Measurements from ENCODE around the gene MGAT1. TPM values are rescaled to one million over a fixed set of nuclear protein-coding genes. Genes with fewer than 3 reads are reported as not detected.

The MGAT1 gene
- total and polyA plus RNA-seq, 2 of the 8 experiments (the other 6 are each of a cell fraction or from before 2014, with no cell fraction given): 66.8 to 77.0 TPM

DNA sequence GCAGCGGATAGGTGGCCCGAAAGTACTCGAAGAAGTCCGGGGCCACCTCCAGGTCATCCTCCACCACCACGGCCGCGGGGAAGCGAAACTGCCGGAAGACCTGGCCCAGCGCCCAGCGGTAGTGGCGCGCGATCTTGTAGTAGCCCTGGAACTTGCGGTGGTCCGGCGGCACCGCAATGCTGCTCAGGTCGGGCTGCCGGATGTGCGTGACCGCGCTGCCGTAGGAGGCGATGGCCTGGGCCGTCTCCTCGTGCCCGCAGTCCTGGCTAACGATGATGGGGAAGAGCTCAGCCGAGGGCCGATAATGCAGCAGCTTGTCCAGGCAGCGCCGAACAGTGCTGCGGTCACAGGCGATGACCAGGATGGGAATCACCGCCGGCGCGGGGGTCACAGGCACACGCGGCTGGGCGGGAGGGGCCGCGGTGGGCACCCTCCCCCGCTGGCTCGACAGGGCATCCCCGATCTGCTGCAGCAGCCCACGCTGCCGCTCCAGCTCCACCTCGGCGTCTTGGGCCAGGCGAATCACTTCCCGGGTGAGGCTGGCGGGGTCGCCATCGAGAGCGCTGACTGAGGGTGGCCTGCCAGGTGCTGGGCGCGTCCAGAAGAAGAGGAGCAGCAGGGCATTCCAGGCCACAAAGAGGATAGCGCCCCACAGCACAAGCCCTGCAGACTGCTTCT lies 10.2 kb downstream of the MGAT1 start:
- H3K79me2 ChIP-seq (ENCODE audit: control insufficient read depth in 1 of 2, insufficient read depth in 2 of 2, low read length in 2 of 2): peaks cover 1 to 48% of the 10 kb centered on the region in 2 experiments; a peak in 3 of 4 replicates
- H3K18ac ChIP-seq (ENCODE audit: extremely low read depth, low read length): no peak overlapping the region
- H3K79me1 ChIP-seq (ENCODE audit: low read depth, low read length): peaks cover 23% of the 10 kb centered on the region
- H2BK20ac ChIP-seq (ENCODE audit: low read length): no peak overlapping the region
- no peak overlapping the region for H2BK15ac ChIP-seq (ENCODE audit: low read length)
- no peak overlapping the region for H3K4ac ChIP-seq (replicated peaks; ENCODE audit: insufficient read length, low read depth, low read length)
- no peak overlapping the region for H3K9ac ChIP-seq (replicated peaks in 1 of 4; ENCODE audit: extremely low read depth in 1 of 4, low read depth in 3 of 4, low read length in 3 of 4)
- H3K4me1 ChIP-seq (replicated peaks in 1 of 4; ENCODE audit: control insufficient read depth in 3 of 4, insufficient read depth in 4 of 4, low read length in 3 of 4): peaks cover 0 to 10% (median 6%) of the 10 kb centered on the region in 4 experiments; a peak in 6 of 7 replicates
- no peak overlapping the region for H3K4me3 ChIP-seq (ENCODE audit: extremely low read depth in 1 of 4, insufficient read depth in 2 of 4, low read depth in 3 of 4, low read length in 4 of 4)
- no peaks in the 10 kb centered on the region for H3K23me2 ChIP-seq (ENCODE audit: low read depth, low read length)
- WGBS, 2 experiments (ENCODE audit: extremely low coverage in 1 of 2, insufficient coverage in 1 of 2, insufficient read length in 1 of 2, insufficient replicate concordance in 2 of 2, low coverage in 1 of 2, low lambda C conversion rate in 2 of 2, missing lambda C conversion rate in 1 of 2): 94% methylated on average over 46 of the region's 60 CpGs; no CpG with 5 or more reads in 1 of the 2 experiments
- H3K14ac ChIP-seq (ENCODE audit: insufficient read length): no peak overlapping the region
- POLR2A ChIA-PET (ENCODE audit: partially characterized antibody): interaction anchor here (1.0 to 3.3 kb wide), 3 partner anchors 9 to 18 kb away, joined by 3 to 37 read pairs (median 5); partner anchors contain the start of gene MGAT1
- FAIRE-seq: no peak
- CTCF ChIA-PET (ENCODE audit: partially characterized antibody): interaction anchor here (0.9 to 10.6 kb wide), 6 partner anchors 8 to 375 kb away, joined by 3 to 99 read pairs (median 4); partner anchors contain the start of gene MGAT1
- no peak for DNase-seq (ENCODE audit: low read depth in 1 of 2, low spot score in 2 of 2)
- H3K23ac ChIP-seq (ENCODE audit: insufficient read length): no peak overlapping the region
- H3K27ac ChIP-seq (ENCODE audit: low read depth, low read length): no peak overlapping the region
- no peak overlapping the region for H2BK12ac ChIP-seq (ENCODE audit: low read depth, low read length)
- H3K56ac ChIP-seq (replicated peaks; ENCODE audit: insufficient read length, low read depth, low read length): no peak overlapping the region
- no peak overlapping the region for H2AFZ ChIP-seq (ENCODE audit: low read length)
- no peak overlapping the region for H4K91ac ChIP-seq (replicated peaks; ENCODE audit: insufficient read length, low read length)
- no peak overlapping the region for H4K5ac ChIP-seq (ENCODE audit: insufficient read length, low read depth, low read length)
- no peak overlapping the region; the same call in 1 of the 2 replicates for H2BK5ac ChIP-seq (ENCODE audit: low read depth, low read length)
- H4K20me1 ChIP-seq (replicated peaks in 1 of 2; ENCODE audit: control insufficient read depth in 1 of 2, insufficient read depth in 2 of 2, low read length in 2 of 2): peaks cover 0 to 23% of the 10 kb centered on the region in 2 experiments
- H3K36me3 ChIP-seq (ENCODE audit: control insufficient read depth in 2 of 4, insufficient read depth in 4 of 4, low read length in 3 of 4): peaks cover 2 to 17% (median 11%) of the 10 kb centered on the region in 4 experiments; a peak in 6 of 8 replicates
- no peak overlapping the region for H3K4me2 ChIP-seq (ENCODE audit: insufficient read depth in 1 of 2, low read depth in 2 of 2, low read length in 2 of 2)
- H2AK5ac ChIP-seq (ENCODE audit: low read depth, low read length): no peak overlapping the region
- H3K9me3 ChIP-seq (ENCODE audit: insufficient read depth in 2 of 2, low read depth in 1 of 2, low read length in 1 of 2): no peaks in the 10 kb centered on the region
- no peaks in the 10 kb centered on the region for H3K27me3 ChIP-seq (replicated peaks in 1 of 4; ENCODE audit: control insufficient read depth in 3 of 4, extremely low read depth in 1 of 4, insufficient read depth in 3 of 4, low read length in 3 of 4)
- no peak overlapping the region for H2BK120ac ChIP-seq (replicated peaks; ENCODE audit: low read depth, low read length)
- H4K8ac ChIP-seq (ENCODE audit: extremely low read depth, insufficient read depth, low read length): no peak overlapping the region
- no peak for TF ChIP-seq YY1 (IDR thresholded peaks at IDR 0.05; ENCODE audit: low read depth, low read length)
- TF ChIP-seq ASH2L (IDR thresholded peaks at IDR 0.05; ENCODE audit: low read length): no peak
- TF ChIP-seq CEBPB (IDR thresholded peaks at IDR 0.05; ENCODE audit: low read depth, low read length): no peak
- no peak for TF ChIP-seq RNF2 (IDR thresholded peaks at IDR 0.05; ENCODE audit: borderline replicate concordance, low read depth, low read length, missing control alignments, poor library complexity, severe bottlenecking)
- no peak for TF ChIP-seq RXRA (IDR thresholded peaks at IDR 0.05; ENCODE audit: insufficient read depth, low read depth, low read length)
- no peak for TF ChIP-seq JUND (IDR thresholded peaks at IDR 0.05; ENCODE audit: low read length)
- TF ChIP-seq SIX5 (IDR thresholded peaks at IDR 0.05; ENCODE audit: low read depth, low read length): no peak
- TF ChIP-seq, protein P1, sequence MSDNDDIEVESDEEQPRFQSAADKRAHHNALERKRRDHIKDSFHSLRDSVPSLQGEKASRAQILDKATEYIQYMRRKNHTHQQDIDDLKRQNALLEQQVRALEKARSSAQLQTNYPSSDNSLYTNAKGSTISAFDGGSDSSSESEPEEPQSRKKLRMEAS (IDR thresholded peaks at IDR 0.05): no peak
- no peak for TF ChIP-seq RFX5 (IDR thresholded peaks at IDR 0.05; ENCODE audit: borderline replicate concordance, low read depth, low read length)
- TF ChIP-seq GABPA (IDR thresholded peaks at IDR 0.05; ENCODE audit: borderline replicate concordance, insufficient read depth, low read length): no peak
- no peak for TF ChIP-seq NANOG (IDR thresholded peaks at IDR 0.05; ENCODE audit: insufficient read depth, low read depth, low read length, poor library complexity, severe bottlenecking)
- TF ChIP-seq MAFK (IDR thresholded peaks at IDR 0.05; ENCODE audit: low read depth, low read length): no peak
